Activated CD8-positive, alpha-beta memory T cell treated with anti-CD3 and anti-CD28 coated beads for 48 hours (primary cell): ENCODE results near the gene TPD52L1.
A peak's percentile ranks its signal among the peaks of the same experiment; 100 is the strongest.
"Not testable (repeated sequence)": the region's sequence is repeated elsewhere in the genome, so short reads cannot be mapped to it uniquely, and the experiment has no call there.

Source experiments
- DNase-seq, 3 experiments: peaks; one replicate each; pipeline ENCODE4 v3.0.0-alpha.2; 2020; ENCODE audit warnings: low read depth in 2 of 3, low spot score in 2 of 3

The TPD52L1 gene

GRCh38 chr6:125269328-125269985, 115.9 kb downstream of the TPD52L1 start:
- no peak for DNase-seq

GRCh38 chr6:125270380-125270779, 116.8 kb downstream of the TPD52L1 start:
- DNase-seq: no peak

GRCh38 chr6:125271486-125272159, 118.0 kb downstream of the TPD52L1 start:
- DNase-seq: no peak

DNA sequence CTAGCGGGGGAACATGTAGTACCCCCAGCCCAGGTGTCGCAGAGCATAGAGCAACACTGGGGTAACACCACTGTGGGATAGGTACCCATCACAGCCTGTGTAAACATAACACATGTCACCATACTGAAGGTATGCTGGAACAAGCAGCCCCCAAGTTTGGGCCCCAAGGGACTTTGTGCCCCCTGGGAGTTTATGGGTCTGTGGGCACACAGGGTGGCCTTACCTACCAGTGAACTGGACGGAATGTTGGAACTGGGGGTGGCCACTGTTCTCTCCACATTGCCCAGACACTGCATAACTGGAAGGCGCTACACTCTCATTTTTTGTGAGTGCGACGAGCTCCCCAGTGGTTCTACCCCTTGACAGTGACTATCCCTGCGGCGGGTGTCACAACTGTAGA, 119.7 kb downstream of the TPD52L1 start:
- DNase-seq: no peak

DNA sequence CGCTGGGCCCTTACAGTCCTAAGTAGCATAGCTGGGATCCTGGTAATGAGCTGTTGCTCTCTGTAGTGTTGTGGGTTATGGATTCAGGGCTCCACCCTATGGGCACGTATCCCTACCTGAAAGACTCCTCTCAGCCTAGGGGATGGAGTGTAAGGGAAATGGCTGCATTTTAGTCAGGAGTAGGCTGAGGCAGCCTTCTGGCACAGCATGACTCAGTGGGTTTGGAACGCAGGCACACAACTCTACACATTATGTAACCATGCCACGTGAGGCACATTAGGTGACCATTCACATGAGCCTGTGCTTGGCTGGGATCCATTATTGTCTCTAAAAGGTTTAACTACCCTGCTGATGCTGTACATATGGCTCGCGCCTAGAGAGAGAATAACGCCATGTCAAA, 120.4 kb downstream of the TPD52L1 start:
- DNase-seq: no peak

DNA sequence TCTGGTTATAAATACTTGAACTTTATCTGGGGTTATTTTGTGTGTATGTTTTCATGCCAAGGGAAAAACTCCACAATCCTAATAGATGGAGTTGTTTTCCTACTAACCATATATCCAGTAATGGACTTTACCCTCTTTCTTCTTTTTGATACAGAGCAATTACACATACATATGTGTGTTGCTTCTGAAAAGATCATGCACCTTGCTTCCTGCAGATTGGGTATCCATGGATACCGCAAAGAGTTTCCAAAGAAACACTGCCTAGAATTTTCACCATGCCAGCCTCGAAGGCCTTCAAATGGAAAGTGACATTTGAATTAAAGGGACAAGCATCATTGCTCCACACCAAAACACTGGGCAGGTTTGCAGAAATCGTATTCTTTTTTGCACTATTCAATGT, 121.4 kb downstream of the TPD52L1 start:
- no peak for DNase-seq

GRCh38 chr6:125275779-125276178, 122.2 kb downstream of the TPD52L1 start:
- DNase-seq: no peak

- no peak for DNase-seq
Measured at GRCh38 chr6:125277838-125278237, 124.3 kb downstream of the TPD52L1 start.

DNA sequence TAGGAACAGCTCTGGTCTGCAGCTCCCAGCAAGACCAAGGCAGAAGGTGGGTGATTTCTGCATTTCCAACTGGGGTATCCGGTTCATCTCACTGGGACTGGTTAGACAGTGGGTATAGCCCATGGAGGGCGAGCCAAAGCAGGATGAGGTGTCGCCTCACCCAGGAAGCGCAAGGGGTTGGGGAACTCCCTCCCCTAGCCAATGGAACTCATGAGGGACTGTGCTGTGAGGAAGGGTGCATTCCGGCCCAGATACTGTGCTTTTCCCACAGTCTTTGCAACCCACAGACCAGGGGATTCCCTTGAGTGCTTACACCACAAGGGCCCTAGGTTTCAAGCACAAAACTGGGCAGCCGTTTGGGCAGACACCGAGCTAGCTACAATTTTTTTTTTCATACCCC, 126.4 kb downstream of the TPD52L1 start:
- no peak for DNase-seq

GRCh38 chr6:125280370-125281035, 126.9 kb downstream of the TPD52L1 start:
- DNase-seq: not testable (repeated sequence)

- DNase-seq: not testable (repeated sequence)
Measured at GRCh38 chr6:125282470-125282869, 128.9 kb downstream of the TPD52L1 start.

GRCh38 chr6:125285353-125285752, 131.8 kb downstream of the TPD52L1 start:
- no peak for DNase-seq

DNA sequence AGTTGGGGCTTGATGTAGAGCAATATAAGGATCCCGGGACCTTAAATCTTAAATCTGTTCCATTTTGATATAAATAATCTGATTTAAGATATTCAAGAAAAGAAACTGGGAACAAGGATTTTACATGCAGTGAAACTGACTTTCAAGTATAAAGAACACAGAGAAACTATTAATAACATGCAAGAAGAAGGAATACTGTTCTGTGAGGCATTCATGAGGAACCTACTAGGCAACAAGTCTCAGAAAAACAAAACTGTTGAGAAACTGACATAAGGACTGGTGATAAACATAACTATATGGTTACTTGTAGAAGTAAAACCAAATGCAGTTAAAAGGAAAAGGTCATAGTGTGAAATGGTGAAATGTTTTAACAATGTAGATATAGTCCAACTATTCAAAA, 132.4 kb downstream of the TPD52L1 start:
- DNase-seq: no peak

GRCh38 chr6:125287718-125288117, 134.1 kb downstream of the TPD52L1 start:
- no peak for DNase-seq

GRCh38 chr6:125293587-125293986, 140.0 kb downstream of the TPD52L1 start:
- DNase-seq: no peak

GRCh38 chr6:125294036-125294435, 140.5 kb downstream of the TPD52L1 start:
- no peak for DNase-seq

DNA sequence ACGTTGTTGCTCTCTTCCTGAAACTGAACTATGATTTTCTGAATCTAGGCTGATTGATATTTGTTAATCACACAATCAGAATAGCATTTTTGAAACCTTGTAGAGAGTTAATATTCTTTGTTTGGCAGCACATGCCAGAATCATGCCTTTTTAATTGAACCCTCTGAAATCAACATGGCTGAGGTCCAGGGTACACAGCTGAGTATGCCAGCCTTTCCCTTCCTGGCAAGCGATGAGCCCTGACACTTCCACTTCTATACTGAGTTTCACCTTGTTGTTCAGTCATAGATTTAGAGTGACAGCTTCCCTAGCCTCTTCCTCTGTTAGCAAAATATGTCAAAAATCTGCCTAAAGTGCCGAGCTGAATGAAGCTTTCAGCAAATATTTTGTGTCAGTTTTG, 141.4 kb downstream of the TPD52L1 start:
- no peak for DNase-seq

- no peak for DNase-seq
Measured at GRCh38 chr6:125296471-125296870, 142.9 kb downstream of the TPD52L1 start.

DNA sequence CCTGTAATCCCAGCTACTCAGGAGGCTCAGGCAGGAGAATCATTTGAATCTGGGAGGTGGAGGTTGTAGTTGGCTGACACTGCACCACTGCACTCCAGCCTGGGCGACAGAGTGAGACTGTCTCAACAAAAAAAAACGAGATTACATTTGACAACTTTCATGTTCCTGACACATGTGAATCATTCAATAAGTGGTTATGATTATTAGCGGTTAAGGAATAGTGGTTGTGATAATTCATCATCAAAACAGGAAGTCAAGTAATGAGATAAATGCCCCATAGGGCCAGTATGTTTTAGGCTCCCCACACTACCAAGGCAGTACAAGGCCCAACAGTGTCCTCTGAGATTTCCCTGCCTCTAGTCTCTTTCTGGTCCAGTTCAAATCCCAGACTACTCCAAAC, 145.7 kb downstream of the TPD52L1 start:
- no peak for DNase-seq

GRCh38 chr6:125300992-125301434, 147.4 kb downstream of the TPD52L1 start:
- no peak for DNase-seq

GRCh38 chr6:125301435-125302391, 148.1 kb downstream of the TPD52L1 start, which contains the start of gene HDDC2:
TSS of gene HDDC2 (minus strand) at chr6:125301967. CDS start at chr6:125301932, 35 bp downstream.
- peak in 1 of 3 experiments; percentile 40 for DNase-seq
